Duodenal mucosa (tissue), 2 donors: ENCODE data around the gene ZNF229.
"Not testable (repeated sequence)": the region's sequence is repeated elsewhere in the genome, so short reads cannot be mapped to it uniquely, and the experiment has no call there.

Experiments used
- H3K27ac ChIP-seq: one replicate; pipeline ENCODE4 v1.7.0; 2013; ENCODE audit warnings: low read depth, low read length
- H3K27me3 ChIP-seq, 2 donors: one replicate each; pipeline ENCODE4 v1.7.0; 2013; ENCODE audit warnings: low read length in 2 of 2, control low read depth in 1 of 2; ENCODE audit not compliant: insufficient read depth in 2 of 2, control insufficient read depth in 1 of 2
- H3K36me3 ChIP-seq, 2 donors: one replicate each; pipeline ENCODE4 v1.7.0; 2013; ENCODE audit warnings: low read length in 2 of 2, control low read depth in 1 of 2; ENCODE audit not compliant: insufficient read depth in 2 of 2, control insufficient read depth in 1 of 2
- H3K4me1 ChIP-seq, 2 donors: one replicate each; pipeline ENCODE4 v1.7.0; 2013; ENCODE audit warnings: low read length in 2 of 2, control low read depth in 1 of 2; ENCODE audit not compliant: insufficient read depth in 2 of 2, control insufficient read depth in 1 of 2
- H3K4me3 ChIP-seq, 2 donors: one replicate each; pipeline ENCODE4 v1.7.0; 2013; ENCODE audit warnings: low read length in 2 of 2, low read depth in 1 of 2
- H3K9ac ChIP-seq, 2 donors: one replicate each; pipeline ENCODE4 v1.7.0; 2013; ENCODE audit warnings: low read length in 2 of 2, low read depth in 1 of 2
- H3K9me3 ChIP-seq, 2 donors: one replicate each; pipeline ENCODE4 v1.7.0; 2013; ENCODE audit warnings: low read length in 2 of 2, control low read depth in 1 of 2; ENCODE audit not compliant: control insufficient read depth in 1 of 2

ZNF229 gene

DNA sequence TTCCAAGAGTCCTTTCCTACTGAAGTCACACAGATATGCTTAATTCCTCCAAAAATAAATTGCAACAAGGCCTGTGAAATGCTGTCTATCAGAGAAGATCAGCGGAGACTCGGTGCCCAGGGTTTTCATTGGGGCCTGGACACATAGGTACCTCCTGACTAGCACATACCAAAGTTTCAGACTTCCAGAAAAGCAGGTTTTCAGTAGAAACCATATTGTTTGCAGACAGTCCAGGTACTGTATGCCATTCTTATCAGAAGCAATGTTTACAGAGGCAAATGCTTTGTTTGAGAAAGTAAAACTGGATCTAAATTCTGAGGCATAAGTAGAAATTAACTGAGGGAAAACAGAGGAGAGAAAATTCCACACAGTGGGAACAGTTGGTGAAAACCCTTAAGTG is 12.8 kb downstream of the ZNF229 start:
- no peak overlapping the region for H3K4me3 ChIP-seq
- no peak overlapping the region for H3K9ac ChIP-seq
- peaks cover 48 to 60% of the 10 kb centered on the region in 2 donors for H3K9me3 ChIP-seq
- no peaks in the 10 kb centered on the region for H3K27me3 ChIP-seq
- peaks cover 6 to 10% of the 10 kb centered on the region in 2 donors for H3K36me3 ChIP-seq
- no peaks in the 10 kb centered on the region for H3K4me1 ChIP-seq
- no peak overlapping the region for H3K27ac ChIP-seq

- Histone ChIP-seq H3K27me3 (no peaks in the 10 kb centered on the region), H3K27ac (no peak overlapping the region), H3K4me3 (peak overlapping the region in 1 of 2 donors; percentile 9), H3K9me3 (peaks cover 72 to 75% of the 10 kb centered on the region in 2 donors), H3K36me3 (peaks cover 10 to 15% of the 10 kb centered on the region in 2 donors), H3K9ac (no peak overlapping the region), H3K4me1 (no peaks in the 10 kb centered on the region)
Measured at GRCh38 chr19:44430956-44431355, 17.3 kb downstream of the ZNF229 start.

GRCh38 chr19:44415553-44415952 is 32.7 kb downstream of the ZNF229 start:
- H3K4me1 ChIP-seq, H3K27ac ChIP-seq, H3K9ac ChIP-seq, H3K36me3 ChIP-seq, H3K27me3 ChIP-seq, H3K4me3 ChIP-seq: not testable (repeated sequence)
- H3K9me3 ChIP-seq: peaks cover 18 to 20% of the 10 kb centered on the region in 2 donors

- no peaks in the 10 kb centered on the region for H3K36me3 ChIP-seq
- no peaks in the 10 kb centered on the region for H3K27me3 ChIP-seq
- H3K4me1 ChIP-seq: no peaks in the 10 kb centered on the region
- peaks cover 5 to 6% of the 10 kb centered on the region in 2 donors for H3K9me3 ChIP-seq
- no peak within 1 kb of the TSS for H3K27ac ChIP-seq
- no peak within 1 kb of the TSS for H3K9ac ChIP-seq
- peak within 1 kb of the TSS; percentile 78 to 84 for H3K4me3 ChIP-seq
Measured at GRCh38 chr19:44401139-44402115, 46.8 kb downstream of the ZNF229 start, which contains the start of gene ZNF285. TSS of gene ZNF285 (minus strand) at chr19:44401608. CDS start at chr19:44397213, 4,395 bp downstream.

GRCh38 chr19:44389268-44389667 is 59.0 kb downstream of the ZNF229 start:
- peaks cover 5 to 14% of the 10 kb centered on the region in 2 donors for H3K9me3 ChIP-seq
- not testable (repeated sequence) for H3K36me3 ChIP-seq

More at GRCh38 chr19:44389268-44389667, 59.0 kb downstream of the ZNF229 start:
- H3K27me3 ChIP-seq, H3K27ac ChIP-seq, H3K4me1 ChIP-seq, H3K4me3 ChIP-seq, H3K9ac ChIP-seq: not testable (repeated sequence)
